Gastrocnemius medialis (tissue), 4 donors: ENCODE measurements around the gene ANKLE1.

ENCODE experiments used
- POLR2A ChIP-seq, 2 donors: fragments of 450-650 bp; IDR thresholded peaks; one replicate each; pipeline ENCODE4 v1.6.1; 2017; ENCODE audit warnings: antibody characterized with exemption in 2 of 2, mild to moderate bottlenecking in 2 of 2, moderate library complexity in 2 of 2
- TF ChIP-seq, protein P1 (sequence below), 5 experiments: fragments of 450-650 bp in 3 of 5; fragments of 200-600 bp in 2 of 5; sonication (generic) in 2 of 5; IDR thresholded peaks in 4 of 5; conservative IDR thresholded peaks in 1 of 5; 1 replicate in 4 of 5; 2 replicates in 1 of 5; pipeline ENCODE4 v1.5.1; 2016 to 2019; ENCODE audit warnings: antibody characterized with exemption in 5 of 5, mild to moderate bottlenecking in 3 of 5, moderate library complexity in 3 of 5

DNA sequence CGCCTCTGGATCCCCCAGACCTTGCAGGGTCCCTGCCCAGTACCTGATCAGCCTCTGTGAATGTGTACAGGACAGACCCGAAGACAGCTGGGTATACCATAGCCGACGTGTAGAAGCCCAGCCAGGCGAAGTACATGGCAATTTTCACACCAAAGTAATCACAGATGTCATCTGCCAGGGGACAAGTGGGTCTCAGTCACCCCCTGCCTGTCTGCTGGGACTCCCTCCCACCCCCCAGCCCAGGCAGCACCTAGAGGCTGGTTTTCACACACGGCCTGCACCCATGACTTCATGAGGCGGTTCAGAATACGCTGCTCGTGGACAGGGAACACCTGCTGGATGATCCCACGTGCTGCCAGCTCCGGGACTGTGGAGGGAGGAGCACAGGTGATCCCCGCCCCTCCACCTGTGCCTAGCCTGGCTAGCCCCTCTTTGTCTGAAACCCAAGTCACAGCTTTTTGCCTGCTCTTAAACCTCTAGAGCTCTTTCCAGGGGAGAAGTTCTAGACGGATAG, 49.4 kb downstream of the ANKLE1 start:
- no peak for TF ChIP-seq POLR2A (IDR thresholded peaks at IDR 0.05)
- TF ChIP-seq, protein P1, sequence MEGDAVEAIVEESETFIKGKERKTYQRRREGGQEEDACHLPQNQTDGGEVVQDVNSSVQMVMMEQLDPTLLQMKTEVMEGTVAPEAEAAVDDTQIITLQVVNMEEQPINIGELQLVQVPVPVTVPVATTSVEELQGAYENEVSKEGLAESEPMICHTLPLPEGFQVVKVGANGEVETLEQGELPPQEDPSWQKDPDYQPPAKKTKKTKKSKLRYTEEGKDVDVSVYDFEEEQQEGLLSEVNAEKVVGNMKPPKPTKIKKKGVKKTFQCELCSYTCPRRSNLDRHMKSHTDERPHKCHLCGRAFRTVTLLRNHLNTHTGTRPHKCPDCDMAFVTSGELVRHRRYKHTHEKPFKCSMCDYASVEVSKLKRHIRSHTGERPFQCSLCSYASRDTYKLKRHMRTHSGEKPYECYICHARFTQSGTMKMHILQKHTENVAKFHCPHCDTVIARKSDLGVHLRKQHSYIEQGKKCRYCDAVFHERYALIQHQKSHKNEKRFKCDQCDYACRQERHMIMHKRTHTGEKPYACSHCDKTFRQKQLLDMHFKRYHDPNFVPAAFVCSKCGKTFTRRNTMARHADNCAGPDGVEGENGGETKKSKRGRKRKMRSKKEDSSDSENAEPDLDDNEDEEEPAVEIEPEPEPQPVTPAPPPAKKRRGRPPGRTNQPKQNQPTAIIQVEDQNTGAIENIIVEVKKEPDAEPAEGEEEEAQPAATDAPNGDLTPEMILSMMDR (IDR thresholded peaks at IDR 0.05 in 4 of 5, conservative IDR thresholded peaks at IDR 0.05 in 1 of 5) = no peak
